GM12801 (cell line): Measurements from ENCODE around the gene OR13J1.

Experiments used
- TF ChIP-seq, protein P1 (sequence below): IDR thresholded peaks from one replicate; pipeline ENCODE4 v1.5.1; 2011; ENCODE audit warnings: control low read depth; ENCODE audit not compliant: insufficient read length; ENCODE audit errors: extremely low read depth

The OR13J1 gene

GRCh38 chr9:35852876-35853865 is 17.0 kb downstream of the OR13J1 start:
- TF ChIP-seq, protein P1, sequence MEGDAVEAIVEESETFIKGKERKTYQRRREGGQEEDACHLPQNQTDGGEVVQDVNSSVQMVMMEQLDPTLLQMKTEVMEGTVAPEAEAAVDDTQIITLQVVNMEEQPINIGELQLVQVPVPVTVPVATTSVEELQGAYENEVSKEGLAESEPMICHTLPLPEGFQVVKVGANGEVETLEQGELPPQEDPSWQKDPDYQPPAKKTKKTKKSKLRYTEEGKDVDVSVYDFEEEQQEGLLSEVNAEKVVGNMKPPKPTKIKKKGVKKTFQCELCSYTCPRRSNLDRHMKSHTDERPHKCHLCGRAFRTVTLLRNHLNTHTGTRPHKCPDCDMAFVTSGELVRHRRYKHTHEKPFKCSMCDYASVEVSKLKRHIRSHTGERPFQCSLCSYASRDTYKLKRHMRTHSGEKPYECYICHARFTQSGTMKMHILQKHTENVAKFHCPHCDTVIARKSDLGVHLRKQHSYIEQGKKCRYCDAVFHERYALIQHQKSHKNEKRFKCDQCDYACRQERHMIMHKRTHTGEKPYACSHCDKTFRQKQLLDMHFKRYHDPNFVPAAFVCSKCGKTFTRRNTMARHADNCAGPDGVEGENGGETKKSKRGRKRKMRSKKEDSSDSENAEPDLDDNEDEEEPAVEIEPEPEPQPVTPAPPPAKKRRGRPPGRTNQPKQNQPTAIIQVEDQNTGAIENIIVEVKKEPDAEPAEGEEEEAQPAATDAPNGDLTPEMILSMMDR: no peak

- TF ChIP-seq, protein P1: no peak
These were observed 17.9 kb downstream of the OR13J1 start for GRCh38 chr9:35852267-35852815.

- TF ChIP-seq, protein P1: no peak
These were observed 22.2 kb downstream of the OR13J1 start for GRCh38 chr9:35847792-35848572.

DNA sequence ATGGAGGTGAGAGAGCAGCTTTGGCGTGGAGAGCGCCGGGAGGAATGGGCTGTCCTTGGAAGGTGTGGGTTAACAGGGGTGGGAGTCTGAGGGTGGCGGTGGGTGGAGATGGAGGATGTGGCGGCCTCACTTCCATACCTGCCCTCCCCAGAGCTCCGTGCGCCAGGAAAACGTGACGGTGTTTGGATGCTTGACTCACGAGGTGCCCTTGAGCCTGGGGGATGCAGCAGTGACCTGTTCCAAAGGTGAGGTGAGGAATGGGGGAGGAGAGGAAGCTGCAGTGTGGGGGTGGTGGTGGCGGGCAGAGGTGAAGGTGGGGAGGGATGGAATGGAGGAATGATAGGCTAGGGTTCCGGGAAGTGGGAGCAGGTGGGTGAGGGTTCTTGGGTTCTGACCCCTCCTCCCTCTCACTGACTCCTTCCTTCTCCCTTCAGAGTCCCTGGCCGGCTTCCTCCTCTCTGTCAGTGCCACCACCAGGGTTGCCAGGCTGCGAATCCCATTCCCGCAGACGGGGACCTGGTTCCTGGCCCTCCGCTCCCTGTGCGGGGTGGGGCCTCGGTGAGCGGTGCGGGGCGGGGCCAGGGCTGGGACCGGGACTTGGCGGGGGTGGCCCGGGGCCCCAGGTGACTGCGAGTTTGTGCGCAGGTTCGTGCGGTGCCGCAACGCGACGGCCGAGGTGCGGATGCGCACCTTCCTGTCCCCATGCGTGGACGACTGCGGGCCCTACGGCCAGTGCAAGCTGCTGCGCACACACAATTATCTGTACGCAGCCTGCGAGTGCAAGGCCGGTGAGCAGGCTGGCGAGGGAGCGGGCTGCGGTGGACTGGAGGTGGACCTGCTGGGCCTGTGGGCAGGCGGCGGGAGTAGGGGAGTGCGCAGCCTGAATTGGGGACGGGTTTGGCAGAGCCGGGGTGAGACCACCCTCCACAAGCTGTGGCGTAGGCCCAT is 24.1 kb downstream of the OR13J1 start:
- TF ChIP-seq, protein P1: no peak

GRCh38 chr9:35844628-35845270 is 25.5 kb downstream of the OR13J1 start:
- TF ChIP-seq, protein P1: no peak

DNA sequence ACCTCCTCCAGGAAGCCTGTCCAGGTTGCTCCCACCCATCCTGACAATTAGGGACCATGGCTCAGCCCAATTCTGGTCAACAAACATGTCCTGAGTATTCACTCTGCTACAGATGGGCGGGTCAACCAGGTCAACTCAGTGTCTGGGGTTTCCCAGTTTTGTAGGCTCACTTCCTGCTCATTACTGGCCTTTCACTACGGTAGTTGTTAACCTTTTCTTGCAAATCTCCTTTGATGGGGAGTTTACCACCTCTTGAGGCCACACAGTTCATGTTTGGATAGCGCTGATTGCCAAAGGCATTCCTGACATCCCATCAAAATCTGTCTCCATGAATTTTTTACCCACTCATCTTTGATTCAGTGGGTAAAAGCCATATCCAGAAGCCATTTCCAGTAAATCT is 27.4 kb downstream of the OR13J1 start:
- TF ChIP-seq, protein P1: no peak
